ENCODE data around the gene CCDC88A.
"Not testable (repeated sequence)": the region's sequence is repeated elsewhere in the genome, so short reads cannot be mapped to it uniquely, and the experiment has no call there.

Gene CCDC88A

DNA sequence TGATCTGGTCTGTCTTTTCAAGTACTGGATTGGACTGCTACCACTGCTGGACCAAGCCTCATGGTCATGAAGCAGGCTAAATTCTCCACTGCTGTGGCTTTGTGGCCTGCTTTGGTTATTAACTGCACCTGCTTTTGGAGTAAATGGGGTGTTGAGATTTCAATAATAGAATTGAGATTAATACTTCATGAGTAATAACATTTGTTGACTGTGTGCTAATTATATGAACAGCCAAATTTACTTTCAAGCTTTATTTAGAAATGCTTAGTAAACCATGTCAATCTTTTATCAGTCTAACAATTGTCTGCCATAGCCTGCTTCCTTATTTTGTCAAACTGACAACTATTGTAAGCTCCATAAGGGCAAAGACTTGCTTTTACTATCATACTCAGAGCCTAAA lies 123.3 kb downstream of the CCDC88A start:
- no peak for DNase-seq

- no peak for DNase-seq
Measured at GRCh38 chr2:55283083-55283482, 136.6 kb downstream of the CCDC88A start.

DNA sequence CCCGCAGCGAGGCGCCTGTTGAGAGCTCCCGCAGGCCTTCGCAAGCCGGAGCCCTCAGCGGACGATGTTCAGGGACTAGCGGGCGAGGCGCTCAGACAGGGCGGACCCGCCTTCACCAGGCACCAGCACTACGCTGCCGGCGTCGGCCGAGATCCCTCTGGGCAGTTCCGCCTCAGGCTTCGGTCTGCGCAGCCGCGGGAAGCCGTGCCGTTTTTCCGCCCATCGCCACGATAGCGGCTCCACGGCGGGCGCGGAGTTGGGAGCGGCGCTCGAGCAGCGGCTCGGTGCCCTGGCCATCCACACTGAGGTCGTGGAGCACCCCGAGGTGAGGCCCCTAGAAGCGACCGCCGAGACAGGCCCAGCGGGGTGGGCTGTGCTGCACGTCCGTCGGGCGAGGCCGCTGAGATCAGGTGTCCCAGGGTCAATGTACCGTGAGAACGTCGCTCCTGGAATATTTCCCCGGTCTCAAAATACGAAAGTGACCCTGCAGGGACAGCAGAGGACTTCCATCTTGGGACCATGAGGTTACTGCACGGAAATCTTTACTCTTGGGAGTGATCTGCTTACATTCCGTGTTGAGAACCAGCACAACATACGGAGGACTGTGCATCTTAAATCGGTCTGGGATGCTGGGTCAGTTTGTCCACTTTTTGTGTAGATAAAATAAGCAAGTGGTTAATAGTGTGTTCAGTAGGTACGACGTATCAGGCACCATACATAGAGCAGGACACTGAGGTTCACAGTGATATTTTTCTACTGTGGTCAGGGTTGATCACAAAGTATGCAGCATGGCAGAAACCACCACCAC lies 137.3 kb downstream of the CCDC88A start:
- peak; percentile 92 for DNase-seq

GRCh38 chr2:55280851-55281546 lies 138.7 kb downstream of the CCDC88A start:
- not testable (repeated sequence) for DNase-seq

GRCh38 chr2:55279859-55280424 lies 139.7 kb downstream of the CCDC88A start:
- not testable (repeated sequence) for DNase-seq

GRCh38 chr2:55279214-55279835 lies 140.3 kb downstream of the CCDC88A start:
- DNase-seq = not testable (repeated sequence)

DNA sequence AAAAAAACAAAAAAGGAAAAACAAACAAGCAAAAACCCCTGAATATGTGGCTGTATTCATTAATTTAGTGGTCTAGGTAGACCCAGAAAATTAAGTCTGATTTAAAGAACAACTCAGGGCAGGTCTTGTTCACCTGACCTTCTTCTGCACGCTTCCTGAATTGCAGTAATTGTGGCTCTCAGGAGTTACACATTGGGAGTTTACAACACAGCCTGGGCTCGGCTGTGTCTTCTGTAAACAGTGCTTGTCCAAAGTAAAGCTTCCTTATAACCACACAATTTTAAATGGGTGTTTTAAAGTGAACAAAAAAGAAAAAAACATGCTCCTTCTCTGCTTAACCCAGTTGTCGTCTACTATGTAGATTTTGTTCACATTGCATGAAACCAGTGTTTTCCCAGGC lies 142.3 kb downstream of the CCDC88A start:
- DNase-seq = no peak

- not testable (repeated sequence) for DNase-seq
Measured at GRCh38 chr2:55274346-55274745, 145.3 kb downstream of the CCDC88A start.

- DNase-seq = no peak
Measured at GRCh38 chr2:55269645-55269990, 150.0 kb downstream of the CCDC88A start.

DNA sequence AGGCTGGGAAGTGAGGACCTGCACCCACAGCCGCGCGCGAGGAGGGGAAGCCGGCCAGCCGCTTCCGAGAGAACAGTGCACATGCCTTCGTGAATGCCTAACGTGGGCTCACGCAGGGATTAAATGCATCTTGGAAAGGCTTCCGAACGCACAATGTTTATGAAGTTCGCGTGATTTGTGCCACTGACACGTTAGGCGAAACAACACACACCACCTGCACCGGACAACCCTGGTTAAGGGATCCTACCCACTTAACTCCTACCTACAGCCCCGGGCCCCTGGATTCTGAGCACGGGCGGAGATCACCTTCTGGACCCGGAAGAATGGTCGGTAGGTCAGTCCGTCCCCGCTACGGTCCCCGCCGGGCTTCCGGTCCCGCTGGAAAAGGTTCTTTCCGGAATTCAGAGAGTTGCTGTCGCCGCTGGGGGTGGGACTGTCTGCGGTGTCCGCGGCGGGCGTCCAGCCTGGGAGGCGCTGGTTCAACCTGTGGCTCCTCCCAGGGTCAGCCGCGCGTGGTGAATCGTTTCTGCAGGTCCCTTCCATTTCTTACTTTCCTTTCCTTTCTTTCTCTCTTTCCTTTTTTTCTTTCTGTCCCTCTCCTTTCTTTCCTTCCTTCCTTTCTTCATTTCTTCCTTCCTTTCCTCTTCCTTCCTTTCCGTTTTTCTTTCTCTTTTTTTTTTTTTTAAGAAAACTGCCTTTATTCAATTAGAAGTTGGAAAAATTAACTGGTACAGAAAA lies 150.6 kb downstream of the CCDC88A start, which contains the start of gene MTIF2:
Gene MTIF2 (minus strand): TSS at position 325 of the 738 bp plus-strand sequence. CDS start 5,373 bp downstream, outside the sequence.
- peak; percentile 95 for DNase-seq

GRCh38 chr2:55268288-55268906 lies 151.3 kb downstream of the CCDC88A start:
- DNase-seq = no peak

DNA sequence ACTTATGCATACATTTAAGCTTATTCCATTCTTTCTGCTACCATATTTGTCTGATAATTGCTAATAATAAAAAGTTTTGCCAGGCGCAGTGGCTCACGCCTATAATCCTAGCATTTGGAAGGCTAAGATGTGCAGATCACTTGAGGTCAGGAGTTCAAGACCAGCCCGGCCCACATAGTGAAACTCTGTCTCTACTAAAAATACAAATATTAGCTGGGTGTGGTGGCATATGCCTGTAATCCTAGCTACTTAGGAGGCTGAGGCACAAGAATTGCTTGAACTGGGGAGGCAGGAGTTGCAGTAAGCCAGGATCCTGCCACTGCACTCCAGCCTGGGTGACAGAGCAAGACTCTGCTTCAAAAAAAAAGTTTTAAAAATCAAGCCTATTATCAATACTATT lies 160.1 kb downstream of the CCDC88A start:
- not testable (repeated sequence) for DNase-seq

- no peak for DNase-seq
Measured at GRCh38 chr2:55252832-55253231, 166.8 kb downstream of the CCDC88A start.

DNA sequence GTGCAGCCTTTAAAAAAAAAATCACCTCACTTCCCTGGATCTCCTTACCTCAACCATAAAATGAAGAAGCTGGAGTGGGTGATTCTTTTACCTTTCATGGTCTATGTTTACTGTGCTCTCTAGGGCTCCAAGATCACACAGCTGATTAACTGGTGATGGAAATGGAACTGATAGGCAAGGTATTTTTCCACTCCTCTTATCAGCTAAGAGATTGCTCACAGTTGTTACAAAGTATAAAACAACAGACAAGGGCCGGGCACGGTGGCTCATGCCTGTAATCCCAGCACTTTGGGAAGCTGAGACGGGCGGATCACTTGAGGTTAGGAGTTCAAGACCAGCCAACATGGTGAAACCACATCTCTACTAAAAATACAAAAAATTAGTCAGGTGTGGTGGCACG lies 172.6 kb downstream of the CCDC88A start:
- no peak for DNase-seq

GRCh38 chr2:55245411-55245810 lies 174.2 kb downstream of the CCDC88A start:
- DNase-seq = no peak

DNA sequence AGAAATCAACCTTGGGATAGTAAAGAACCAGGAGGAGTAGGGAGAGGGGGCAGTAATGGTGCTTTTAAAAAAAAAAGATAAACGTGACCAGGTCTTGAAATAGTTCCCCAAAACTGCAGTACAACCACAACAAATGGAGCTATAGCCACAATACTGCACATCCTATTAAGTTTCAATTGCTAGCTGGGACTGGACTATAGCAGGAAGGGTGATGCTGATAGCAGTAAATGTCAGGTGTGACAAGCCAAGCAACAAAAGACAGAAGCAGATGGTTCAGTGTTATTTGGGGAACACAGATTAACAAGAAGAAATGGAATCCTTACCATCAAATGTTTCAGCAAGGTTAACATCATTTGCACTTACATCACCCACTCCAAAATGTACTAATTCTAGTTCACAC lies 177.0 kb downstream of the CCDC88A start:
- DNase-seq = no peak

GRCh38 chr2:55241582-55241981 lies 178.1 kb downstream of the CCDC88A start:
- DNase-seq = not testable (repeated sequence)

GRCh38 chr2:55239656-55240222 lies 179.9 kb downstream of the CCDC88A start:
- DNase-seq = no peak

Measured in activated CD8-positive, alpha-beta memory T cell treated with anti-CD3 and anti-CD28 coated beads, Interleukin-2, amount 50 U/mL, for 48 hours (primary cell).